HepG2 (cell line): ENCODE measurements around the gene PPP1R2B. TPM values are rescaled to one million over a fixed set of nuclear protein-coding genes. Genes with fewer than 3 reads are reported as not detected.

ENCODE experiments used
- ATAC-seq: fragments of 200-7000 bp; cut with Tn5 transposase; 3 replicates; pipeline ENCODE4 v1.9.1; 2020; ENCODE audit warnings: mild to moderate bottlenecking, moderate library complexity
- BruUV-seq: library from RNA; stranded (reverse); fragments of 400-500 nt; replicated peaks from 2 replicates; lab custom pipeline; 2021; lab: Mats Ljungman, UMichigan
- CTCF ChIA-PET: fragments of 300-600 bp; formaldehyde crosslinking; extraction: SDS; loops from one replicate; lab custom pipeline; 2021; ENCODE audit warnings: low total read pairs, inconsistent platforms, low intra/inter-chr PET ratio; lab: Yijun Ruan, JAX
- POLR2A ChIA-PET: fragments of 350-600 bp; sonication (Branson Sonifier 250); formaldehyde crosslinking; loops from one replicate; lab custom pipeline; 2020; ENCODE audit warnings: antibody characterized with exemption, inconsistent platforms; lab: Yijun Ruan, JAX
- DNase-seq: peaks from one replicate; pipeline ENCODE4 v3.0.0-alpha.2; 2015; ENCODE audit warnings: low spot score
- FAIRE-seq: peaks from 3 replicates; lab custom pipeline; 2011; peaks lifted over from hg19 to GRCh38; lab: Jason Lieb, UNC
- H2AFZ ChIP-seq: one replicate; pipeline ENCODE4 v1.6.1; 2011; ENCODE audit warnings: low read length, inconsistent platforms
- H3K27ac ChIP-seq: fragments of 300-600 bp; 3 replicates; pipeline ENCODE4 v1.8.0; 2011; ENCODE audit warnings: mixed run types, mild to moderate bottlenecking, mixed read lengths, low read length, inconsistent platforms; ENCODE audit not compliant: insufficient read depth; ENCODE audit errors: extremely low read length
- H3K27me3 ChIP-seq, 2 experiments: fragments of 200-600 bp in 1 of 2; 2 replicates in 1 of 2; 3 replicates in 1 of 2; pipeline versions ENCODE4 v1.6.0 to v1.8.0; 2011; ENCODE audit warnings: low read length in 2 of 2, mild to moderate bottlenecking in 2 of 2, moderate library complexity in 2 of 2, inconsistent platforms in 1 of 2; ENCODE audit not compliant: insufficient read depth in 2 of 2, control insufficient read depth in 1 of 2
- H3K36me3 ChIP-seq, 2 experiments: fragments of 200-600 bp in 1 of 2; replicated peaks in 1 of 2; 2 replicates in 1 of 2; 3 replicates in 1 of 2; pipeline versions ENCODE4 v1.5.1 to v1.8.0; 2011; ENCODE audit warnings: low read length in 2 of 2, inconsistent platforms in 1 of 2; ENCODE audit not compliant: insufficient read depth in 2 of 2, control insufficient read depth in 1 of 2
- H3K4me1 ChIP-seq: 2 replicates; pipeline ENCODE4 v1.5.1; 2012; ENCODE audit warnings: low read length, inconsistent platforms; ENCODE audit not compliant: insufficient read depth
- H3K4me2 ChIP-seq: 2 replicates; pipeline ENCODE4 v1.6.0; 2011; ENCODE audit warnings: low read depth, low read length, inconsistent platforms
- H3K4me3 ChIP-seq, 3 experiments: fragments of 200-600 bp in 1 of 3; sonication (generic), shearing (Covaris generic) in 1 of 3; replicated peaks in 1 of 3; 2 replicates each; pipeline ENCODE4 v1.5.1; 2011 to 2016; ENCODE audit warnings: low read length in 3 of 3, inconsistent platforms in 2 of 3, low read depth in 2 of 3, mild to moderate bottlenecking in 2 of 3, control low read depth in 1 of 3, mixed read lengths in 1 of 3; ENCODE audit not compliant: insufficient read depth in 1 of 3
- H3K79me2 ChIP-seq: one replicate; pipeline ENCODE4 v1.6.1; 2011; ENCODE audit warnings: low read length, inconsistent platforms; ENCODE audit not compliant: insufficient read depth
- H3K9ac ChIP-seq: 2 replicates; pipeline ENCODE4 v1.6.0; 2011; ENCODE audit warnings: mild to moderate bottlenecking, low read depth, low read length, inconsistent platforms; ENCODE audit not compliant: insufficient read depth
- H3K9me3 ChIP-seq: 2 replicates; pipeline ENCODE4 v1.5.1; 2012; ENCODE audit warnings: mild to moderate bottlenecking, low read length
- H4K20me1 ChIP-seq: 2 replicates; pipeline ENCODE4 v1.6.0; 2011; ENCODE audit warnings: inconsistent platforms, mild to moderate bottlenecking, low read length, moderate library complexity; ENCODE audit not compliant: insufficient read depth
- ELF4 ChIP-seq: sonication (generic); formaldehyde crosslinking; IDR thresholded peaks from 2 replicates; pipeline ENCODE4 v1.5.0; 2020; ENCODE audit warnings: missing genetic modification reagents, mild to moderate bottlenecking, moderate library complexity, borderline replicate concordance
- GLMP ChIP-seq: sonication (generic); formaldehyde crosslinking; IDR thresholded peaks from 2 replicates; pipeline ENCODE4 v1.9.0; 2021; ENCODE audit warnings: missing genetic modification reagents, mild to moderate bottlenecking, borderline replicate concordance
- GMEB1 ChIP-seq: sonication (generic); formaldehyde crosslinking; IDR thresholded peaks from 2 replicates; pipeline ENCODE4 v1.5.1; 2020; ENCODE audit warnings: missing genetic modification reagents, mild to moderate bottlenecking, borderline replicate concordance
- IKZF1 ChIP-seq: fragments of 450-650 bp; IDR thresholded peaks from 2 replicates; pipeline ENCODE4 v1.7.1; 2016
- NFIB ChIP-seq: sonication (generic); formaldehyde crosslinking; IDR thresholded peaks from 2 replicates; pipeline ENCODE4 v1.9.0; 2021; ENCODE audit warnings: missing genetic modification reagents, mild to moderate bottlenecking, borderline replicate concordance
- NR3C1 ChIP-seq: sonication (generic); formaldehyde crosslinking; IDR thresholded peaks from 2 replicates; pipeline ENCODE4 v1.4.0; 2020; ENCODE audit warnings: missing genetic modification reagents
- PHB2 ChIP-seq: fragments of 450-650 bp; IDR thresholded peaks from 2 replicates; pipeline ENCODE4 v1.6.1; 2018; ENCODE audit not compliant: partially characterized antibody
- RARG ChIP-seq: sonication (generic); formaldehyde crosslinking; IDR thresholded peaks from 2 replicates; pipeline ENCODE4 v1.4.0; 2020; ENCODE audit warnings: low read depth, mild to moderate bottlenecking, missing genetic modification reagents
- RXRA ChIP-seq: sonication (generic); formaldehyde crosslinking; IDR thresholded peaks from 2 replicates; pipeline ENCODE4 v1.5.1; 2020; ENCODE audit warnings: missing genetic modification reagents
- SOX6 ChIP-seq, 2 experiments: fragments of 450-650 bp in 1 of 2; sonication (generic) in 1 of 2; formaldehyde crosslinking in 1 of 2; IDR thresholded peaks; 2 replicates each; pipeline versions ENCODE4 v1.4.0 to v1.6.1; 2017 to 2020; ENCODE audit warnings: antibody characterized with exemption in 1 of 2, mild to moderate bottlenecking in 1 of 2, missing genetic modification reagents in 1 of 2
- TRIM24 ChIP-seq: sonication (generic); formaldehyde crosslinking; IDR thresholded peaks from 2 replicates; pipeline ENCODE4 v1.8.0; 2022; ENCODE audit warnings: mild to moderate bottlenecking, missing genetic modification reagents
- ZFYVE20 ChIP-seq: sonication (generic); formaldehyde crosslinking; IDR thresholded peaks from 2 replicates; pipeline ENCODE4 v1.8.0; 2023; ENCODE audit warnings: low read depth, mild to moderate bottlenecking, moderate library complexity, missing genetic modification reagents, borderline replicate concordance
- ZNF275 ChIP-seq: sonication (generic); formaldehyde crosslinking; IDR thresholded peaks from 2 replicates; pipeline ENCODE4 v1.8.0; 2022; ENCODE audit warnings: missing genetic modification reagents, mild to moderate bottlenecking, inconsistent platforms, borderline replicate concordance
- ZNF543 ChIP-seq: sonication (generic); formaldehyde crosslinking; IDR thresholded peaks from 2 replicates; pipeline ENCODE4 v1.4.0; 2020; ENCODE audit warnings: mild to moderate bottlenecking, missing genetic modification reagents
- ZNF558 ChIP-seq: sonication (generic); formaldehyde crosslinking; IDR thresholded peaks from 2 replicates; pipeline ENCODE4 v1.9.0; 2022; ENCODE audit warnings: mild to moderate bottlenecking, missing genetic modification reagents, borderline replicate concordance
- ZNF572 ChIP-seq: sonication (generic); formaldehyde crosslinking; IDR thresholded peaks from 2 replicates; pipeline ENCODE4 v1.5.1; 2020; ENCODE audit warnings: mild to moderate bottlenecking, missing genetic modification reagents
- ZNF644 ChIP-seq: IDR thresholded peaks from 2 replicates; pipeline ENCODE4 v1.6.1; 2016; ENCODE audit warnings: low read depth
- ZNF780A ChIP-seq: sonication (generic); formaldehyde crosslinking; IDR thresholded peaks from 2 replicates; pipeline ENCODE4 v1.8.0; 2022; ENCODE audit warnings: mild to moderate bottlenecking, missing genetic modification reagents, moderate library complexity
- WGBS: methylation state at CpG from one replicate; pipeline ENCODE4 v1.1.6; 2017; ENCODE audit warnings: low lambda C conversion rate; 5-methylcytosine and 5-hydroxymethylcytosine counted together
- in situ Hi-C: cut with HindIII; loops from 2 replicates; pipeline ENCODE4 v1.10.0; 2017; ENCODE audit warnings: low pct_unique_long_range_greater_than_20kb; ENCODE audit not compliant: extremely low pct_ligation_motif_present
- intact Hi-C: fragments of 100-400 bp; cut with micrococcal nuclease; formaldehyde crosslinking; loops from one replicate; pipeline ENCODE4 v1.10.0; 2022; ENCODE audit not compliant: unreplicated experiment
- polyA plus RNA-seq, 8 experiments: library from polyadenylated mRNA; depleted of rRNA in 3 of 8; stranded (reverse) in 7 of 8; unstranded in 1 of 8; fragments of >200 nt; fragmentation: Illumina TruSeq in 4 of 8; extraction: Trizol in 4 of 8; gene quantifications; 2 replicates each; pipeline versions ENCODE4 v1.2.1 to v1.2.3, GENCODE V29; 2011 to 2016; ENCODE audit warnings: low read depth in 4 of 8, missing spikeins in 1 of 8, mixed read lengths in 1 of 8; ENCODE audit not compliant: insufficient read depth in 1 of 8
- total RNA-seq, 5 experiments: library from RNA; depleted of rRNA; stranded (reverse); fragments of >200 nt; fragmentation: Illumina TruSeq; extraction: Trizol; gene quantifications; 2 replicates each; pipeline ENCODE4 v1.2.3, GENCODE V29; 2016; ENCODE audit warnings: low read depth in 1 of 5
- TF ChIP-seq, protein P1 (sequence below): sonication (generic); formaldehyde crosslinking; IDR thresholded peaks from 2 replicates; pipeline ENCODE4 v1.5.0; 2020; ENCODE audit warnings: mild to moderate bottlenecking, missing genetic modification reagents
- TF ChIP-seq, protein P2 (sequence below): sonication (generic); formaldehyde crosslinking; IDR thresholded peaks from 2 replicates; pipeline ENCODE4 v1.4.0; 2020; ENCODE audit warnings: missing genetic modification reagents, borderline replicate concordance

Gene PPP1R2B
- total and polyA plus RNA-seq, 2 of the 13 experiments (the other 11 are each of a cell fraction or from before 2014, with no cell fraction given): 0.07 TPM; not detected in 1

DNA sequence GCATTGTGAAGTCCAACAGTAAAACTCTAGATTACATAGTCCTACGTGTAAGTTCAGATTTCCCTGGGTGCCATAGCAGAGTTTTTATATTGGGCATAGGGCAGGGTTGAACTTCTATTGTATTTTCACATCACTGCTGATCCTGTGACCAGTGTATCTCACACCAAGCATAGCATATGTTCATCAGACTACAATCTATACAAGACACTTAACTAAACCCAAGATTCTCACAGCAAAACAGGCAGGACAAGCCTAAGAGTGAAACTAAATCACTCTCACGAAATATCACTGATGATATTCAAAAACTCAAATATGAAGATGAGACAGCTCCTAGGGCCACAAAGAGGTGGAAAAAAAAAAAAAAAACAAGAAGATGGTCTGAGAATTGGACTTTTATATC lies 3.2 kb upstream of the PPP1R2B start:
- intact Hi-C loops (no loop called here), in situ Hi-C loops (loop anchor here (25.0 kb wide), 1 partner anchor 290 kb away; the partner anchor contains the start of gene MED7)
- ATAC-seq (no peak), FAIRE-seq (no peak)
- H2AFZ ChIP-seq: no peak overlapping the region
- H3K4me2 ChIP-seq: no peak overlapping the region
- ChIA-PET POLR2A (no interaction called here), CTCF (no interaction called here)
- no peaks in the 10 kb centered on the region for H3K27me3 ChIP-seq
- H3K36me3 ChIP-seq: no peaks in the 10 kb centered on the region
- no peaks in the 10 kb centered on the region for H3K9me3 ChIP-seq
- H3K4me3 ChIP-seq: no peak overlapping the region
- no peak overlapping the region for H3K9ac ChIP-seq
- no peaks in the 10 kb centered on the region for H4K20me1 ChIP-seq
- no peaks in the 10 kb centered on the region for H3K4me1 ChIP-seq
- H3K27ac ChIP-seq: no peak overlapping the region
- TF ChIP-seq, protein P1, sequence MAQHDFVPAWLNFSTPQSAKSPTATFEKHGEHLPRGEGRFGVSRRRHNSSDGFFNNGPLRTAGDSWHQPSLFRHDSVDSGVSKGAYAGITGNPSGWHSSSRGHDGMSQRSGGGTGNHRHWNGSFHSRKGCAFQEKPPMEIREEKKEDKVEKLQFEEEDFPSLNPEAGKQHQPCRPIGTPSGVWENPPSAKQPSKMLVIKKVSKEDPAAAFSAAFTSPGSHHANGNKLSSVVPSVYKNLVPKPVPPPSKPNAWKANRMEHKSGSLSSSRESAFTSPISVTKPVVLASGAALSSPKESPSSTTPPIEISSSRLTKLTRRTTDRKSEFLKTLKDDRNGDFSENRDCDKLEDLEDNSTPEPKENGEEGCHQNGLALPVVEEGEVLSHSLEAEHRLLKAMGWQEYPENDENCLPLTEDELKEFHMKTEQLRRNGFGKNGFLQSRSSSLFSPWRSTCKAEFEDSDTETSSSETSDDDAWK (CRISPR knock-in tag): no peak
- TF ChIP-seq, protein P2, sequence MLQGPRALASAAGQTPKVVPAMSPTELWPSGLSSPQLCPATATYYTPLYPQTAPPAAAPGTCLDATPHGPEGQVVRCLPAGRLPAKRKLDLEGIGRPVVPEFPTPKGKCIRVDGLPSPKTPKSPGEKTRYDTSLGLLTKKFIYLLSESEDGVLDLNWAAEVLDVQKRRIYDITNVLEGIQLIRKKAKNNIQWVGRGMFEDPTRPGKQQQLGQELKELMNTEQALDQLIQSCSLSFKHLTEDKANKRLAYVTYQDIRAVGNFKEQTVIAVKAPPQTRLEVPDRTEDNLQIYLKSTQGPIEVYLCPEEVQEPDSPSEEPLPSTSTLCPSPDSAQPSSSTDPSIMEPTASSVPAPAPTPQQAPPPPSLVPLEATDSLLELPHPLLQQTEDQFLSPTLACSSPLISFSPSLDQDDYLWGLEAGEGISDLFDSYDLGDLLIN (CRISPR knock-in tag): no peak
- TF ChIP-seq TRIM24 (CRISPR knock-in tag) (no peak), ZNF572 (CRISPR knock-in tag) (no peak), ZNF275 (no peak), NR3C1 (CRISPR knock-in tag) (no peak), ZNF780A (no peak), ZNF558 (no peak), SOX6 (IDR thresholded peaks at IDR 0.05) (no peak), SOX6 (CRISPR knock-in tag; IDR thresholded peaks at IDR 0.05) (no peak), ZNF543 (CRISPR knock-in tag) (no peak), ZFYVE20 (CRISPR knock-in tag) (no peak), NFIB (CRISPR knock-in tag) (no peak), GMEB1 (CRISPR knock-in tag) (no peak), ZNF644 (CRISPR knock-in tag) (no peak), ELF4 (CRISPR knock-in tag) (no peak), PHB2 (no peak), RARG (no peak), GLMP (CRISPR knock-in tag) (no peak), IKZF1 (no peak), RXRA (CRISPR knock-in tag) (no peak)
- TF ChIP-seq, all 625 proteins: peak for 0
- 0% methylated on average over 2 of the region's 2 CpGs for whole genome bisulfite sequencing
- BruUV-seq: no TSS peak
- no peak for DNase-seq
- no peaks in the 10 kb centered on the region for H3K79me2 ChIP-seq
